ENCODE data around the gene TBC1D2.

- TF ChIP-seq CTCF (tag by site-specific recombination; IDR thresholded peaks at IDR 0.05) (no peak), HOXC10 (CRISPR knock-in tag; IDR thresholded peaks at IDR 0.05) (no peak)
These were observed 40.2 kb downstream of the TBC1D2 start for GRCh38 chr9:98215271-98215670.
